Measurements from ENCODE around the gene OR56A4. TPM values are rescaled to one million over a fixed set of nuclear protein-coding genes. Genes with fewer than 3 reads are reported as not detected.
A peak's percentile ranks its signal among the peaks of the same experiment; 100 is the strongest.

OR56A4 gene
- total and polyA plus RNA-seq, 2 donors (not counting 1 experiment from before 2014, with no cell fraction given) = 0.07 TPM; not detected in 1

GRCh38 chr11:5994791-5995190, 12.0 kb downstream of the OR56A4 start:
- H3K27me3 ChIP-seq (replicated peaks in 1 of 4; ENCODE audit: control extremely low read depth in 1 of 4, control insufficient read depth in 3 of 4, insufficient read depth in 4 of 4, low read length in 3 of 4) = peaks cover 0 to 3% (median 0%) of the 10 kb centered on the region in 4 experiments
- H3K9me3 ChIP-seq (ENCODE audit: control extremely low read depth in 1 of 3, control insufficient read depth in 2 of 3, insufficient read depth in 1 of 3, low read length in 2 of 3) = peaks cover 0 to 3% (median 0%) of the 10 kb centered on the region in 3 donors
- H3K27ac ChIP-seq (ENCODE audit: low read length in 2 of 2) = no peak overlapping the region
- Mint-ChIP-seq H3K27ac (no peak overlapping the region), H3K27me3 (peaks cover 11% of the 10 kb centered on the region), H3K4me1 (no peaks in the 10 kb centered on the region), H3K4me3 (no peak overlapping the region), H3K9me3 (ENCODE audit: insufficient read depth) (no peaks in the 10 kb centered on the region)
- TF ChIP-seq EZH2 (IDR thresholded peaks at IDR 0.05; ENCODE audit: borderline replicate concordance, insufficient read depth, low read depth, low read length, poor library complexity, severe bottlenecking) = no peak
- WGBS (ENCODE audit: insufficient coverage) = 91% methylated on average over 14 of the region's 14 CpGs
- no peaks in the 10 kb centered on the region for H3K4me1 ChIP-seq (ENCODE audit: control insufficient read depth in 2 of 2, insufficient read depth in 2 of 2, low read length in 2 of 2)
- no peaks in the 10 kb centered on the region for H3K36me3 ChIP-seq (replicated peaks in 1 of 2; ENCODE audit: control extremely low read depth in 1 of 2, control insufficient read depth in 1 of 2, extremely low read depth in 1 of 2, insufficient read depth in 2 of 2, low read length in 1 of 2)
- CTCF ChIA-PET = no interaction called here
- H2AFZ ChIP-seq (ENCODE audit: insufficient read depth, low read depth, low read length, poor library complexity, severe bottlenecking) = no peak overlapping the region
- no peak overlapping the region for H3K9ac ChIP-seq (ENCODE audit: low read length)
- intact Hi-C loops (cut with micrococcal nuclease) = no loop called here
- POLR2A ChIA-PET = no interaction called here
- ATAC-seq (ENCODE audit: low read depth) (no peak), DNase-seq (no peak)
- H3K79me2 ChIP-seq (ENCODE audit: control insufficient read depth, insufficient read depth, low read length) = no peaks in the 10 kb centered on the region
- H4K20me1 ChIP-seq (ENCODE audit: control insufficient read depth, insufficient read depth, low read length, poor library complexity, severe bottlenecking) = no peaks in the 10 kb centered on the region
- no peak overlapping the region for H3K4me2 ChIP-seq (replicated peaks; ENCODE audit: low read depth, low read length, poor library complexity, severe bottlenecking)
- H3K4me3 ChIP-seq (ENCODE audit: control extremely low read depth in 1 of 5, extremely low read depth in 1 of 5, insufficient read depth in 1 of 5, low read depth in 2 of 5, low read length in 4 of 5) = no peak overlapping the region

DNA sequence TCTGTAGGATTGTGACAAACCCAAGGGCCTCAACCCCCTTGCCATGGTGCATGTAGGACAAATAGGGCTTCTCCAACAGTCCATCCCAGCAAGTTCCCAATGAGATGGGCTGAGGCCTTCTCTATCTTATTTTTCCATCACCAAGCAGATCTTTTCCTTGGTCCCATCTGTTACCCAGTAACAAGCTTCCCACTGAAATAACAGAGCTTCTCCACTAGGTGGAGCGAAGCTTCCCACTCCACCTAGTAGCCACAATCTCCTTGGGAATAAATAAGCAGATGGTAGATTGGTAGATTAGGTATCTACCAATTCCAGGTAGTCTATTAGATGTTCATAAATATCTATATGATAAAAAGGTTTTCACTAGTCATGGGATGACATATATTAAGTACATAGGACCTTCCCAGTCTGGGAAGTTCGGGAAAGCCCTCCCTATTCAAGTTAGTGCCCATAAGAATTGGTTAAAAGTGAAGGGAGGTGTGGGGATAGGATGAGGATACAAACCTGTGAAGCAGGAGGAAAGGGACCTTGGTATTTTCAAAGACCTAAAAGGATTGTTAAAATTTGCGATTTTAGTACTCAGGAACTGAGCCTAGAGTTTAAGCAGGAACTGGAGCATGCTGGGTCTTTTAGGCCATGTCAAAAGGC, 14.0 kb downstream of the OR56A4 start:
- intact Hi-C loops (cut with micrococcal nuclease) = no loop called here
- Histone ChIP-seq H3K36me3 (replicated peaks in 1 of 2; ENCODE audit: control extremely low read depth in 1 of 2, control insufficient read depth in 1 of 2, extremely low read depth in 1 of 2, insufficient read depth in 2 of 2, low read length in 1 of 2) (no peaks in the 10 kb centered on the region), H3K9me3 (ENCODE audit: control extremely low read depth in 1 of 3, control insufficient read depth in 2 of 3, insufficient read depth in 1 of 3, low read length in 2 of 3) (peaks cover 0 to 3% (median 0%) of the 10 kb centered on the region in 3 donors), H3K9ac (ENCODE audit: low read length) (no peak overlapping the region), H4K20me1 (ENCODE audit: control insufficient read depth, insufficient read depth, low read length, poor library complexity, severe bottlenecking) (no peaks in the 10 kb centered on the region), H3K27ac (ENCODE audit: low read length in 2 of 2) (no peak overlapping the region), H2AFZ (ENCODE audit: insufficient read depth, low read depth, low read length, poor library complexity, severe bottlenecking) (no peak overlapping the region), H3K79me2 (ENCODE audit: control insufficient read depth, insufficient read depth, low read length) (no peaks in the 10 kb centered on the region), H3K4me2 (replicated peaks; ENCODE audit: low read depth, low read length, poor library complexity, severe bottlenecking) (no peak overlapping the region), H3K4me3 (ENCODE audit: control extremely low read depth in 1 of 5, extremely low read depth in 1 of 5, insufficient read depth in 1 of 5, low read depth in 2 of 5, low read length in 4 of 5) (no peak overlapping the region), H3K4me1 (ENCODE audit: control insufficient read depth in 2 of 2, insufficient read depth in 2 of 2, low read length in 2 of 2) (no peaks in the 10 kb centered on the region), H3K27me3 (replicated peaks in 1 of 4; ENCODE audit: control extremely low read depth in 1 of 4, control insufficient read depth in 3 of 4, insufficient read depth in 4 of 4, low read length in 3 of 4) (no peaks in the 10 kb centered on the region)
- ChIA-PET POLR2A (no interaction called here), CTCF (interaction anchor here (2.2 kb wide), 1 partner anchor 361 kb away, joined by 8 read pairs; no protein-coding TSS in a partner anchor)
- Mint-ChIP-seq H3K27me3 (peaks cover 15% of the 10 kb centered on the region), H3K4me1 (no peaks in the 10 kb centered on the region), H3K4me3 (no peak overlapping the region), H3K9me3 (ENCODE audit: insufficient read depth) (no peaks in the 10 kb centered on the region), H3K27ac (no peak overlapping the region)
- ATAC-seq (ENCODE audit: low read depth) (no peak), DNase-seq (no peak)
- WGBS (ENCODE audit: insufficient coverage) = 100% methylated on average over 1 of the region's 3 CpGs
- TF ChIP-seq CTCF (IDR thresholded peaks at IDR 0.05) (peak; percentile 44), EZH2 (IDR thresholded peaks at IDR 0.05; ENCODE audit: borderline replicate concordance, insufficient read depth, low read depth, low read length, poor library complexity, severe bottlenecking) (no peak)
